Measurements from ENCODE around the gene LY9.

Gene LY9

DNA sequence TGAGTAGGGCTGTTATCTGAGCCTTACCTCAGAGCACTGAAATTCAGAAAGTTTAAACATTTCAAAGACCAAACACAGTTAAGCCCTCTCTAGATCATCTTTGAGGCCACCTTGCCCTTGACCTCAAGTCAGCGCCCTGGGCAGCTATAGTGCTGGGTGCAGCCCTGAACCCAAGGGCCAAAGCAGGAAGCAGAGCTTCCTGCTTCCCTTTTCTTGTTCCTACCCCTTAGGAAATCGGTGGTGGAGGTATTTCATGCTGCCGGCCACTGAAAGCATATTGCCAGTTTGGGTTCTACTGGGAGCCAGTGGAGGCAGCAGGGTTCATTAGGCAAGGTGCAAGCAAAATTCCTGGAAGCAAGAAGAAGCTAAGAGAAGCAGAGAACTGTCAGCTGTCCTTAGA, 40.6 kb downstream of the LY9 start:
- no peak for DNase-seq (ENCODE audit: extremely low read depth in 1 of 2, low read depth in 1 of 2)

- DNase-seq (ENCODE audit: extremely low read depth in 1 of 2, low read depth in 1 of 2) = no peak
Observed at GRCh38 chr1:160836981-160837557, 41.1 kb downstream of the LY9 start.

DNA sequence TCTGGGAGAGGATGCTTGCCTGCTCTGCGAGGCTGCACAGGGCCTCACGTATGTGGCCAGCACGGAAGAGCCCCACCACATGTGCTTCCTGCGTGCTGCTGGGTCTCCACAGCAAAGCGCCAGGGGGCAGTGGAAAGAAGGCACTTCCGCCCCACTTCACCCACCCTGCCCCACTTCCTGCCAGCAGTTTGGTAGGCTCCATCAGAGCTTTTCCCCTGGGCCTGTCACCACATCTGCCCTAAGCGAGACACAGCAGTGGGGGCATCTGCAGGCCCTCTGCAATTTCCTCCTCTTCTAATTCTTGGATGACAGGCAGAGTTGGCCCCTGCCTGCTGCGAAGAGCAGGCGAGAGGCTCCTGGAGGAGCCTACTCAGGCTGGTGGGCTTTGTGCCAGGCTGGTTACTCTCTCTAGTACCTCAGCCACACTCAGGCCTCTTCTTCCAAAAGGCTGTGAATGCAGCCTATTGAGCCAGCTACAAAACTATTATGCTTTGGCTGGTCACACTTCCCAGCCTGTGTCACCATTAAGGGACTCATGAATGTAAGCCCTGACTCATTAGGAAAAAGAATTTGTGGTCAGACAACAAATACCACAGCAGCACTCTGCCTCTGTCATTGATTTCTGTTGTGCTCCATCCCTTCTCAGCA, 41.7 kb downstream of the LY9 start:
- DNase-seq (ENCODE audit: extremely low read depth in 1 of 2, low read depth in 1 of 2) = peak; percentile 75 to 78

GRCh38 chr1:160838888-160839287, 42.9 kb downstream of the LY9 start:
- DNase-seq (ENCODE audit: extremely low read depth in 1 of 2, low read depth in 1 of 2) = no peak

- no peak for DNase-seq (ENCODE audit: extremely low read depth in 1 of 2, low read depth in 1 of 2)
Observed at GRCh38 chr1:160839746-160840145, 43.8 kb downstream of the LY9 start.

- no peak for DNase-seq (ENCODE audit: extremely low read depth in 1 of 2, low read depth in 1 of 2)
Observed at GRCh38 chr1:160841079-160841478, 45.1 kb downstream of the LY9 start.

- no peak for DNase-seq (ENCODE audit: extremely low read depth in 1 of 2, low read depth in 1 of 2)
Observed at GRCh38 chr1:160844447-160845232, 48.7 kb downstream of the LY9 start.

- DNase-seq (ENCODE audit: extremely low read depth in 1 of 2, low read depth in 1 of 2) = no peak
Observed at GRCh38 chr1:160846281-160846680, 50.3 kb downstream of the LY9 start.

GRCh38 chr1:160850541-160850940, 54.6 kb downstream of the LY9 start:
- no peak for DNase-seq (ENCODE audit: extremely low read depth in 1 of 2, low read depth in 1 of 2)

GRCh38 chr1:160850993-160851392, 55.0 kb downstream of the LY9 start:
- no peak for DNase-seq (ENCODE audit: extremely low read depth in 1 of 2, low read depth in 1 of 2)

DNA sequence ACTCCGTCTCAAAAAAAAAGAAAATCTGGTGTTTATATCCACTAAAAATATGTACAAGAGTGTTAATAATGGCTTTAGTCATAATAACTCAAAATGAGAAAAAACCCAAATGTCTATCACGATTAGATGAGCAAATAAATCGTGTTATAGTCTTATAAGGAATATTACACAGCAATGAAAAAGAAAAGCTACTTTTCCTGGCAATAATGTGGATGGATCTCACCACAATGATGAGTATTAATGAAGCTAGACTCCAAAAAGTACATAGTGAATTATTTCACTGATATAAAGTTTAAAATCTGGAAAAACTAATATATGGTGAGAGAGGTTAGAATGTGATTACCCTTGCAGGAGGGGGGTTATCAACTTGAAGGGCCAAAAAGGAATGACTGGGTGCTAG, 57.0 kb downstream of the LY9 start:
- DNase-seq (ENCODE audit: extremely low read depth in 1 of 2, low read depth in 1 of 2) = no peak

- DNase-seq (ENCODE audit: extremely low read depth in 1 of 2, low read depth in 1 of 2) = no peak
Observed at GRCh38 chr1:160853754-160854153, 57.8 kb downstream of the LY9 start.

DNA sequence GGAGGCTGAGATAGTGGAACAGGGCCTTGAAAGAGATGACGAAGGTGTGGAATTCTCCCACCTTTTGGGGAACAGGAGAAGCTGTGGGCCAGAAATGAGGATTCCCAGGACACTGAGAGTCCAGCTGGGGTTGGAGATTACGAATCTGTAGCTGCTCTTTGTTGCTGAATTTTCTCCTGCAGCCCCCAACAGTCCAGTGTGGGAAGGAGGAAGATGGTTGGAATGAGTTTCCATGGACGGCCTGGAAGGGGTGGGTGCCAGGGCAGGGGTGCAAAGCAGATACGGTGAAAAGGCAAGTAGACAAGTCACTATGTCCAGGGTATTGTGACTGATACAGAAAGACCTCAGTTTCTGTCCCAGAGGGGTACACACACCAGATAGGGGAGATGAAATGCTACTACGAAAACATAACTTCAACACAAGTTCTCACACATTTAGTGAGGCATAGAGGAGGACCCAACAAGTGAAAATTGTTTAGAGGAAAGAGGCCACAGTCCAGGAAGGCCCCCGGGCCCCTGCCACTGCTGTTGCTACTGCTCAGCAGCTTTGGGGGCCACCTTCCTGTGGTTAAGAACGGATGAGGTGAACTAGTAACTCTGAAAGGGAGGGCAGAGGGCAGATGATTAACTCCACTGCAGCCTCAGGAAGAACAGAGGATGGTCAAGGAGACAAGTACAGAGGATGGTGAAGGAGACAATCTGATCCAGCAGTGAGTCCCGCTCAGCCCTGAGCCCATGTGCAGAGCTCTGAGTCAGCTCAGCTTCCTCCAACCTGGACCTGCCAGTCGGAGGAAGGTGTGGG, 59.4 kb downstream of the LY9 start:
- peak in 1 of 2 donors; percentile 20 for DNase-seq (ENCODE audit: extremely low read depth in 1 of 2, low read depth in 1 of 2)

DNA sequence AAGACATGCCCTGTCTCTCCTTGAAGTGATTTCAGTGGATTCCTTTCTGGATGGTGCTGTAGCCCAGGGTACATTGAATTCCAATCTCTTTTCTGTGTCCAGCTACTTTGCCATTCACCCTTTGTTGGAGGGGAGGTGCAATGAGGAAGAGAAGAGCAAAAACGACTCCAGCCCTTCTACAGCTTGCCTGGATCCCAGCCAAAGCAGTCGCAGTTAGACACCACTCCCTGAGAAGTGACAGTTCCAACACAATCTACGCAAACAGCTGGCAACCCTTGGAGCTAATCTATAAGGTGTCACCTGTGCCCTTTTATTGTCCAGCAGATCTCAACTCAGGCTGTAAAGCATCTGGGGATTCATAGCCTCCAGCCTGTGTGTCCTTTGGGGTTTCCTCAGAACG, 62.1 kb downstream of the LY9 start:
- no peak for DNase-seq (ENCODE audit: extremely low read depth in 1 of 2, low read depth in 1 of 2)

DNA sequence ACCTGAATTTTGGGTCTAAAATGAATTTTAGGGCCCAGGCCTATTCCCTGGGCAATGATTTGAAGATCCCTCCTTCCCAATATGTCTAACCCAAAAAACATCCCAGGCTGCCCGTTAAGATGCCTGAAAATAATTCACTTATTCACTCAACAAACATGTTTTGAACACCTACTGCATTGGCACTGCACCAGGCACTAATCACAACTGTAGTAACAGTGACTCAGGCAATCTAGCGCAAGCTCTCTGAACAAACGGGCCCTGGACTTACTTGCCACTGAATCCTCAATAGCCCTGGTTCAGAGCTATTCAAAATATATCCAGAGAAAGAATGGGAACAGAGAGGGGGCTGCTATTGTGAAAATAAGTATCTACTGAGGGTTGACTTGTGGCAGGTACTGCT, 62.5 kb downstream of the LY9 start:
- DNase-seq (ENCODE audit: extremely low read depth in 1 of 2, low read depth in 1 of 2) = no peak

GRCh38 chr1:160859166-160859565, 63.2 kb downstream of the LY9 start:
- DNase-seq (ENCODE audit: extremely low read depth in 1 of 2, low read depth in 1 of 2) = no peak

- DNase-seq (ENCODE audit: extremely low read depth in 1 of 2, low read depth in 1 of 2) = no peak
Observed at GRCh38 chr1:160860840-160861505, 65.0 kb downstream of the LY9 start.

GRCh38 chr1:160862203-160863060, 66.5 kb downstream of the LY9 start, which contains the start of gene CD244:
CD244 (minus strand) TSS chr1:160862887; CDS start chr1:160862677, 210 bp downstream.
- DNase-seq (ENCODE audit: extremely low read depth in 1 of 2, low read depth in 1 of 2) = peak; percentile 56 to 62

DNA sequence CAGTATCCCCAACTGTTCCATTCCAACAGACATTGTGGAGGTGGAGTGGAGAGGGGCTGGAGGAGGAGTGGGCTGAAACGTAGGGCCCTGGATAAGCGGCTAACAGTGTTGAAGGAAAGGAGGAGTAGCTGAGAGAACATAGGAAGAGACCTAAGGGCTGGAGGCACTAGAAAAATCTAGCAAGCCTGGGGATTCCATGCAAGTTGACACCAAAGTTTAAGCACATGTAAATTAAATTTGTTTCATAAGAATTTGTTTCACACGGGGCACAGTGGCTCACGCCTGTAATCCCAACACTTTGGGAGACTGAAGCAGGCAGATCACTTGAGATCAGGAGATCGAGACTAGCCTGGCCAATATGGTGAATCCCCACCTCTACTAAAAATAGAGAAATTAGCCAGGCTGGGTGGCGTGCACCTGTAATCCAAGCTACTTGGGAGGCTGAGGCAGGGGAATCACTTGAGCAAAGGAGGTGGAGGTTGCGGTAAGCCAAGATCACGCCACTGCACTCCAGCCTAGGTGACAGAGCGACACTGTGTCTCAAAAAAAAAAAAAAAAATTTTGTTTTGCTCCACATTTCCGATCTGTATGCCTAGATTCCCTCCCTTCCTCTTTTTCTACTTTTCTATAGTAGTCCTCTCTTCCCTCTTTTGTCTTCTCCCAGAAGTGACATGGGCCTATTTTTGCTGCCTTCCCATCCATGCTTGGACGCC, 67.2 kb downstream of the LY9 start:
- DNase-seq (ENCODE audit: extremely low read depth in 1 of 2, low read depth in 1 of 2) = no peak
